IPS DF 6.9 (cell line): ENCODE results near the gene CAMKMT.

ENCODE experiments used
- DNase-seq: peaks from one replicate; pipeline ENCODE4 v3.0.0-alpha.2; 2013; ENCODE audit warnings: low read depth, low spot score
- H3K27ac ChIP-seq: one replicate; pipeline ENCODE4 v1.5.1; 2013; ENCODE audit warnings: low read length, control low read depth
- H3K27me3 ChIP-seq: 2 replicates; pipeline ENCODE4 v1.6.1; 2013; ENCODE audit warnings: mild to moderate bottlenecking, low read length; ENCODE audit not compliant: control insufficient read depth, insufficient read depth
- H3K36me3 ChIP-seq: 2 replicates; pipeline ENCODE4 v1.6.1; 2013; ENCODE audit warnings: low read length; ENCODE audit not compliant: control insufficient read depth, insufficient read depth
- H3K4me1 ChIP-seq: 2 replicates; pipeline ENCODE4 v1.6.1; 2013; ENCODE audit warnings: low read length; ENCODE audit not compliant: control insufficient read depth, insufficient read depth
- H3K4me3 ChIP-seq: 2 replicates; pipeline ENCODE4 v1.5.1; 2013; ENCODE audit warnings: mild to moderate bottlenecking, low read length
- H3K9me3 ChIP-seq: 2 replicates; pipeline ENCODE4 v1.6.1; 2013; ENCODE audit warnings: low read length, inconsistent platforms; ENCODE audit not compliant: control insufficient read depth, insufficient read depth
- WGBS: extraction: QIAGEN DNeasy Blood & Tissue Kit; methylation state at CpG from one replicate; pipeline ENCODE4 v1.1.7; 2013; ENCODE audit warnings: mixed read lengths, missing lambda C conversion rate; ENCODE audit not compliant: insufficient read length, insufficient coverage; 5-methylcytosine and 5-hydroxymethylcytosine counted together

CAMKMT gene

DNA sequence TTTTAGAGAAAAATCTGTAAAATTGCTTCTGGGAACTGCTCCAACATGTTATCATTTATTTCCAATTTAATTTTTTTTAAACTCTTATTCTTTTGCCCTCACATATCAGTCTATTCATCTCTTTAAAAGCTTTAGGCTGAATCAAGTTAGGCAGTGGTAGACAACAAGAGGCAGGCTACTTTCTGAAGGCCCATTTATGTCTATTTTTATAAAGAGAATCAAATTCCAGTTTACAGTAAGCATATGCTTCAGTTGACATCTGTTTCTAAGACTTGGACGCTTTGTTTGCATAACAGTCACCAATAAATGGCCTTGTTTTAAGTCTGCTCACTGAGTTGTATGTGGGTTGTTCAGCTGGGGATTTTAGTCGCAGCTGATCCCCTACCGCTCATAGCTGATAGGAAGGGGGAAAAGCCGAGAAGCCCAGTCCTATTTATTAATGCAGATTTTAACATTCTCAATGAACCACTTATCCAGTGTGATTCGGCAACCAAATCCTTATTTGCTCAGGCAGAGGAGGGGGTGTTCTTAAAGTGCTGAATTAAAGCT is 319.3 kb downstream of the CAMKMT start:
- no CpG with 5 or more reads among the region's 5 CpGs for WGBS
- Histone ChIP-seq H3K9me3 (no peaks in the 10 kb centered on the region), H3K4me1 (no peaks in the 10 kb centered on the region), H3K36me3 (no peaks in the 10 kb centered on the region), H3K27ac (no peak overlapping the region), H3K27me3 (no peaks in the 10 kb centered on the region), H3K4me3 (no peak overlapping the region)
- no peak for DNase-seq

- no peak overlapping the region for H3K27ac ChIP-seq
- no peaks in the 10 kb centered on the region for H3K36me3 ChIP-seq
- no peaks in the 10 kb centered on the region for H3K27me3 ChIP-seq
- no peaks in the 10 kb centered on the region for H3K4me1 ChIP-seq
- H3K9me3 ChIP-seq = no peaks in the 10 kb centered on the region
- WGBS = no CpG with 5 or more reads among the region's 6 CpGs
- H3K4me3 ChIP-seq = no peak overlapping the region
- no peak for DNase-seq
These were observed 320.7 kb downstream of the CAMKMT start for GRCh38 chr2:44682459-44682858.

GRCh38 chr2:44684559-44684958 is 322.8 kb downstream of the CAMKMT start:
- Histone ChIP-seq H3K27ac (no peak overlapping the region), H3K27me3 (no peaks in the 10 kb centered on the region), H3K36me3 (no peaks in the 10 kb centered on the region), H3K4me3 (no peak overlapping the region), H3K9me3 (no peaks in the 10 kb centered on the region), H3K4me1 (no peaks in the 10 kb centered on the region)
- DNase-seq = no peak

GRCh38 chr2:44686561-44686960 is 324.8 kb downstream of the CAMKMT start:
- H3K27me3 ChIP-seq = no peaks in the 10 kb centered on the region
- WGBS = no CpG with 5 or more reads among the region's 2 CpGs
- no peak overlapping the region for H3K4me3 ChIP-seq
- DNase-seq = no peak
- no peaks in the 10 kb centered on the region for H3K4me1 ChIP-seq
- H3K36me3 ChIP-seq = no peaks in the 10 kb centered on the region
- no peaks in the 10 kb centered on the region for H3K9me3 ChIP-seq
- no peak overlapping the region for H3K27ac ChIP-seq

DNA sequence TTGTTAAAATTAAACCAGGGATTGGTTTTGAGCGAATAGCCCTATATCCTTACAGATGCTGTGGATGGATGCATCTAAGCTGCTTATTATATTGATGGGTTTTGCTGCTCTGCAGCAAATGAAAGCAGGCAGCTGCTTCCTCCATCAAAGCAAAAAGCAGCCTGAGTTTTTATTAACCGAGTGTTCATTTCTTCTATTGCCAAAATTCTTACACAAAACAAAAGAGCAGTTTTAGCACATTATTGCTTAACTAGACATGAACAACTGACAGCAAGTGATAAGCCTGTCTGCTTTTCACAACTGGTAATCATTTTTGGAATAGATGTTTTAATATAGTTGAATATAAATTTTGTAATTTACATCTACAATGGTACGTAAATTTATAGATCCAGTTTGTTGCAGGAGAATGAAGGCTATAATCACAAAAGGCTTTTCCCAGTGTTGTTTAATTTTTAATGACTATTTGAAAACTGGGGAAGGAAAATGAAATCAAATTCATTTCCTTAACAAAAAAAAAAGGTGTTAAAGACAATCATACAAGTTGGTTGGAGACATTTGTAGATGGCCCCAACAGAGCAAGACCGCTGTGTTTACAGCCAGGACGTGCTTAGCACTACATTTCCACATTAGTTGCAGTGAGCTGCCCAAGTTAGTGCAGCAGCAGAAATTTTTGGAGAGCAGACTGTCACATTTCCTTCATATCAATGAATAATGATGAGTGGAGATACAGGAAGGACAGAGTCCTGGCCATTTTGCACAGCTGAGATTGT is 326.1 kb downstream of the CAMKMT start:
- no peak for DNase-seq
- Histone ChIP-seq H3K4me3 (no peak overlapping the region), H3K36me3 (no peaks in the 10 kb centered on the region), H3K27me3 (no peaks in the 10 kb centered on the region), H3K27ac (no peak overlapping the region), H3K4me1 (no peaks in the 10 kb centered on the region), H3K9me3 (no peaks in the 10 kb centered on the region)
- WGBS = 100% methylated on average over 1 of the region's 5 CpGs

- Histone ChIP-seq H3K4me1 (no peaks in the 10 kb centered on the region), H3K27me3 (no peaks in the 10 kb centered on the region), H3K27ac (no peak overlapping the region), H3K4me3 (no peak overlapping the region), H3K9me3 (no peaks in the 10 kb centered on the region), H3K36me3 (no peaks in the 10 kb centered on the region)
- WGBS = no CpG with 5 or more reads among the region's 2 CpGs
- no peak for DNase-seq
These were observed 326.8 kb downstream of the CAMKMT start for GRCh38 chr2:44688456-44689124.

DNA sequence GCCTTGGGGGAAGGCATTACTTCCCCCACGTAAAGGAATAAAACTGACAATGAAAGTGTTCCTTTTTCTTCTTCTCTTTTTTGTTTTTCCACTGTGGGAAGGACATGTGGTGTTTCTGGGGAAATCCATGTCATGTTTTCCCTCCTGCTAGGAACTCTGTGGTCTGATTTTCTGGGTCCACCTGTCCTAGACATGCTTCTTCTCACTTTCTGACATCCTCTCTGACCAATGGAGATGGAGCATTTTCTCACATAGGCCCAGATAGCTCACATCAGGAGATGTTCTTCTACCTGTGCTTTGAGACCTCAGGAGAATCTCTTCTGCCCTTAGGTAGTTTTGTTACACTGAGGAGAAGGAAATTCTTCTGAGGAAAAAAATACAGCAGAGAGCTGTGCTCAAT is 327.8 kb downstream of the CAMKMT start:
- H3K27ac ChIP-seq = no peak overlapping the region
- DNase-seq = no peak
- no CpG with 5 or more reads among the region's 1 CpG for WGBS
- no peaks in the 10 kb centered on the region for H3K36me3 ChIP-seq
- no peaks in the 10 kb centered on the region for H3K9me3 ChIP-seq
- no peaks in the 10 kb centered on the region for H3K27me3 ChIP-seq
- no peak overlapping the region for H3K4me3 ChIP-seq
- no peaks in the 10 kb centered on the region for H3K4me1 ChIP-seq

DNA sequence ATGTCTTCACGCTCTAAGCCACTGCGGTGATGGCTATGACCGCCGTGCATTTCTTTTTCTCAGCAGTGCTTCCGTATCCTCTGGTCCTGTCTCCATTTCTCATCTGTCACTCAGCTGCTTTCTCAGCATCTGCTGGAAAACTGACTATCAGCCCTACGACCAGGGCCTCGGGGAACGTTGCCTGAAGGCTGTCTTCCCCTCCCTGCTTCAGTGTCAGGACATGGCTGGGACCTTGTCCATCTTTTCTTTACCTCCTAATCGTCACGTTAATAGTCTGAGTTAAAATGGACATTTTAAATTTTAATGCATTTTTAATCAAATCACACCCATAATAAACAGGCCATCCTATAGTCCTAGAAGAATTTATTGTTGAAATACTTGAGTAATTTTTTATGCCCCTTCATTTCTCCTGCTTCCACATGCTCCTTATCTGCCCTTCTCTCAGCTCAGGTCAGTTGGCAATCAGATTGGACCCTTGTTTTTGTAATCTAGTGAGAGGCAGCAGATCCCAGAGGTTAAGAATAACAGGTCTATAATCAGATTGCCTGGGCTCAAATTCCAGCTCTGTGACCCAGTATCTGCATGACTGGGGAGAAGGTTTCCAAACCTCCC is 329.5 kb downstream of the CAMKMT start:
- no peaks in the 10 kb centered on the region for H3K27me3 ChIP-seq
- H3K4me3 ChIP-seq = no peak overlapping the region
- H3K36me3 ChIP-seq = no peaks in the 10 kb centered on the region
- H3K27ac ChIP-seq = no peak overlapping the region
- no CpG with 5 or more reads among the region's 10 CpGs for WGBS
- H3K4me1 ChIP-seq = no peaks in the 10 kb centered on the region
- no peak for DNase-seq
- no peaks in the 10 kb centered on the region for H3K9me3 ChIP-seq

GRCh38 chr2:44692821-44693220 is 331.1 kb downstream of the CAMKMT start:
- Histone ChIP-seq H3K27me3 (no peaks in the 10 kb centered on the region), H3K4me3 (no peak overlapping the region), H3K9me3 (no peaks in the 10 kb centered on the region), H3K4me1 (no peaks in the 10 kb centered on the region), H3K27ac (no peak overlapping the region), H3K36me3 (no peaks in the 10 kb centered on the region)
- no peak for DNase-seq
- WGBS = 100% methylated on average over 3 of the region's 4 CpGs

DNA sequence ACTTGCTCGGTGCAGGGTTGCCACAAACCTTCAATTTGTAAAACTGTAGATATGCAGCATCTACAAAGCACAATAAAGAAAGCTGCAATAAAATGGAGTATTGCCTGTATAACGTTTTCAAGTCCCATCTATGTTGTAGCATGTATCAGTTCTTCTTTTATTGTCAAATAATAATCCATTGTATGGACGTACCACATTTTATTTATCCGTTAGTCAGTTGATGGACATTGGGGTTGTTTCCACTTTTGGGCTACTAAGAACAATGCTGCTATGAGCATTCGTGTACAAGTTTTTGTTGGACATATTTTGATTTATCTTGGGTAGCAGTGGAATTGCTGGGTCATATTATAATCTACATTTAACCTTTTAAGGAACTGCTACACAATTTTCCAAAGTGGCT is 339.1 kb downstream of the CAMKMT start:
- WGBS = no CpG with 5 or more reads among the region's 5 CpGs
- no peaks in the 10 kb centered on the region; the same call in 1 of the 2 replicates for H3K9me3 ChIP-seq
- H3K4me1 ChIP-seq = peaks cover 2% of the 10 kb centered on the region; the same call in 1 of the 2 replicates
- H3K4me3 ChIP-seq = no peak overlapping the region
- H3K27me3 ChIP-seq = no peaks in the 10 kb centered on the region
- no peak for DNase-seq
- H3K27ac ChIP-seq = no peak overlapping the region
- H3K36me3 ChIP-seq = no peaks in the 10 kb centered on the region
